DOHH2 (cell line): ENCODE measurements around the gene THRB.

Experiments
- EZH2phosphoT487 ChIP-seq: fragments of 200-600 bp; sonication (generic); IDR thresholded peaks from 2 replicates; pipeline ENCODE4 v1.6.1; 2017; ENCODE audit warnings: borderline replicate concordance, mild to moderate bottlenecking, antibody characterized with exemption, low read length, moderate library complexity, mixed read lengths
- TF ChIP-seq, protein P1 (sequence below): fragments of 200-600 bp; sonication (generic); IDR thresholded peaks from one replicate; pipeline ENCODE4 v1.5.1; 2014; ENCODE audit warnings: antibody characterized with exemption, mild to moderate bottlenecking, low read depth, low read length; ENCODE audit not compliant: poor library complexity, severe bottlenecking

DNA sequence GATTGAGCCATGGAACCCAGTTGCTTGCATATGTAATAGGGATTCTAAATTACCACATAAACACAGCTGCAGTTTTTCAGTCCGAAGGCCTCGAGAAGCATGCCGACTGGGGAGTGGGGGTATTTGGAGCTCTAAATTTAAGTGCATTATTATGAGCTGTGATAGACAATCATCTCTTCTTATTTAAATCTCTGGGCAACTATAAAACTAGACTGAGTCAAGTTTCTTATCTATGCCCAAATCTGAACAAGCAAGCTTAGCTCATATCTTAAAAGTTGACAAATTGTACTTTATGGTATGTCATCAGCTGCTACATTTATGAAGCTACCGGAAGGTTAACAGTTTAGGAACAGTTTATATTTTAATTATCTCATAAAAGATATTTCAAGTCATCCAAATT is 19.5 kb upstream of the THRB start:
- TF ChIP-seq EZH2phosphoT487: no peak
- TF ChIP-seq, protein P1, sequence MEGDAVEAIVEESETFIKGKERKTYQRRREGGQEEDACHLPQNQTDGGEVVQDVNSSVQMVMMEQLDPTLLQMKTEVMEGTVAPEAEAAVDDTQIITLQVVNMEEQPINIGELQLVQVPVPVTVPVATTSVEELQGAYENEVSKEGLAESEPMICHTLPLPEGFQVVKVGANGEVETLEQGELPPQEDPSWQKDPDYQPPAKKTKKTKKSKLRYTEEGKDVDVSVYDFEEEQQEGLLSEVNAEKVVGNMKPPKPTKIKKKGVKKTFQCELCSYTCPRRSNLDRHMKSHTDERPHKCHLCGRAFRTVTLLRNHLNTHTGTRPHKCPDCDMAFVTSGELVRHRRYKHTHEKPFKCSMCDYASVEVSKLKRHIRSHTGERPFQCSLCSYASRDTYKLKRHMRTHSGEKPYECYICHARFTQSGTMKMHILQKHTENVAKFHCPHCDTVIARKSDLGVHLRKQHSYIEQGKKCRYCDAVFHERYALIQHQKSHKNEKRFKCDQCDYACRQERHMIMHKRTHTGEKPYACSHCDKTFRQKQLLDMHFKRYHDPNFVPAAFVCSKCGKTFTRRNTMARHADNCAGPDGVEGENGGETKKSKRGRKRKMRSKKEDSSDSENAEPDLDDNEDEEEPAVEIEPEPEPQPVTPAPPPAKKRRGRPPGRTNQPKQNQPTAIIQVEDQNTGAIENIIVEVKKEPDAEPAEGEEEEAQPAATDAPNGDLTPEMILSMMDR: no peak
